ENCODE data around the gene TBX1.

TBX1 gene

DNA sequence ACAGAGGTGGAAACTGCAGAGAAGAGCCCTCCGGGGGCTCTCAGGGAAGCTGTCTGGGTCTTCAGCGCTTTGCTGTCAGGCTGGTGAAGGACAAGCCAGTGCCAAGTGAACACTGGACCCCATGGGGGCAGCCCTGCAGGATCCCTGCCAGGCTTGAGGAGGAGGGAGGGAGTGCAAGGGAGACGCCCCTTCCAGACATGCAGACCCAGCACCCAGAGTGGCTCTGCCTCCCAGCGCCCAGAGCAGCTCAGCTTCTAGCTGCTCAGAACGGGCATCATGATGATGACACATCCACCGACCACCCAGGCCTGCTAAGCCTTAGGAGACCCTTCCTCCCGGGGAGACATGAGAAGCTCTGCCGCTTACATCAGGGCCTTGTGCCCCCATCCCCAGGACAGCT, 39.7 kb downstream of the TBX1 start:
- DNase-seq (ENCODE audit: low read depth), result no peak

DNA sequence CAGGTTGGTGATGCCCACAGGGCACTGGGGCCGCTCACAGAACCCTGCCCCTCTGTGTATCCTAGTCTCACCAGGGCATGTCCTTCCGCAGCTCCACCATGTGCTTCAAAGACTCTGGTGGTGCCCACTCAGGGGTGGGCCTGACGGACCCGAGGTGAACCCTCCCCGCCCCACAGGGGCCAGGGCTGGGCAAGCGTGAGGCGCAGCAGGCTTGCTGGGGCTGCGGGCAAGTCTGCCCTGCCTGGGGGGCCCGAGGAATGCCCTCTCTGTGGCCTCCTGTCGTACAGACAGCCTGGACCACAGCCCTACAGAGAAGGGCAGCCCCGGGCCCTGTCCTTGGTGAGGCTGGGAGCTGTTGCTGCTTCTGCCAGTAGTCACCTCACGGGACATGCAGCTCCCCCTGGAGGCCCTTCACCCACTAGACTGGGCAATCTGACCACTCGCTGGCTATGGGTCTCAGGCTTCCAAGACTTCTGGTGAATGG, 40.2 kb downstream of the TBX1 start:
- no peak for DNase-seq (ENCODE audit: low read depth)

DNA sequence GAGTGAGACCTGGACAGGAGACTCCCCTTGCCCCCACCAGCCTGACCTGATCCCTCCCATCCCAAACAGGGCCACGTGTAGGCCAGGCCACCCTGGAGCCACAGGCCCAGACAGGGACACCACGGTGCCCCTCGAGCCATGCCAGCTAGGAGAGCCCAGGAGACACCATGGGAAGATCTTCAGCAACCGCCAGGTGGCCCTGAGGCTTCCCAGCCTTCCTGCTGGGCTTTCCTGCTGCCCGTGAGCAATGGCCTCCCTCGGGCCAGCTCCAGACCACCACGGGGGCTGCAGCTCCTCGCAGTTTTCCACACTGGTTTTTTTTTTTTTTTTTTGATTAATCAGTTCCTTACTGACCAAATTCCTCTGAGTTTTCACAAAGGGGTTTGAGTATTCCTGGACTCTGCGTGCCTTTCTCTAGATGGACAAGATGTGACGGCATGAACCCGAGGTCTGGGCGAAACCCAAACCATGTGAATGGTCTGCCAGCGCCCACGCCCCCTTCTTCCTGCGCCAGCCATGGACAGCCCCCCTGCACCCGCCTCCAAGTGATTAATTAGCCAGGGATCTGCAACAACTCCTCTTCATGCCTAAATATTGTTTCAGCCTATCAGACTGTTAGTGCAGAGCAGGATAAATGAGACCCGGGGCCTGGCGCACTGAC, 40.9 kb downstream of the TBX1 start:
- no peak for DNase-seq (ENCODE audit: low read depth)

DNA sequence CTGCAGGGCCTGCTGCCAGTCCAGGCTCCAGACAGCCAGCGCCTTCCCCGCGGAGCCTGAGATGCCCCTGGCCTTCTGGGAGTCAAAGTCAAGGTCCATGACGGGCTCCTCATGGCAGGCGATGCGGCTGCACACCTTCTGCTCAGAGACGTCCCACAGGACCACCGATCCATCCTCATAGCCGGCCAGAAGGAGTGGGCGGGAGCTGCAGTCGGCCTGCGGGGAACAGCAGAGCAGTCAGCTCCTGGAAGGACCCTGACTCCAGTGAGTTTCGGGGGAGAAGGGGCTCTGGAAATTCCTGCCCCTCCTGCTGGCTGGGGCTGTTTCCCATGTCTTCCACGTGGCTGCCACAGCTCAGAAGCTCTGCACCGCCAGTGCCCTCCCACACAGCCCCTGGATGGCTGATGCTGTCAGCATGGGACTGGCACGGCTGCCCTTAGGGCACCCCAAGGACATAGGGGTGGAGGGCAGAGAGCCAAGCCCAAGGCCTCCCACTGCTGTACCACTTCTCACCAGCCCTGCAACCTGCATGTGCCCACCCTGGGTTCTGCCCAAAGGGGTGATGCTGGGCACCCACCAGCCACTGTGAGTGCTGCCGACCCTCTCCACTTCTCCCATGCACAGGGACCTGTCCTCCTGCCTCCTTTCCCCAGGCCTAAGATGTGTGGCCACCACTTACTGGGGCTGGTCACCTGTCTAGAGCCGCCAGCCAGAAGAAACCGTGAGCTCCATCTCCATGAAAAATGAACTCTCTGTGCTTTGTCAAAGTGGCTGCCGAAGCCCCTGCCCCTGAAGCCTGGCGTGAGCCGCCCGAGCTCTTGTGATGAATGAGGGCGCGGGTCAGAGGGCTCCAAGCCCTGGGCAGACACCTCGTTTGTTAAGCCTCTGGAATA, 41.7 kb downstream of the TBX1 start:
- no peak for DNase-seq (ENCODE audit: low read depth)

DNA sequence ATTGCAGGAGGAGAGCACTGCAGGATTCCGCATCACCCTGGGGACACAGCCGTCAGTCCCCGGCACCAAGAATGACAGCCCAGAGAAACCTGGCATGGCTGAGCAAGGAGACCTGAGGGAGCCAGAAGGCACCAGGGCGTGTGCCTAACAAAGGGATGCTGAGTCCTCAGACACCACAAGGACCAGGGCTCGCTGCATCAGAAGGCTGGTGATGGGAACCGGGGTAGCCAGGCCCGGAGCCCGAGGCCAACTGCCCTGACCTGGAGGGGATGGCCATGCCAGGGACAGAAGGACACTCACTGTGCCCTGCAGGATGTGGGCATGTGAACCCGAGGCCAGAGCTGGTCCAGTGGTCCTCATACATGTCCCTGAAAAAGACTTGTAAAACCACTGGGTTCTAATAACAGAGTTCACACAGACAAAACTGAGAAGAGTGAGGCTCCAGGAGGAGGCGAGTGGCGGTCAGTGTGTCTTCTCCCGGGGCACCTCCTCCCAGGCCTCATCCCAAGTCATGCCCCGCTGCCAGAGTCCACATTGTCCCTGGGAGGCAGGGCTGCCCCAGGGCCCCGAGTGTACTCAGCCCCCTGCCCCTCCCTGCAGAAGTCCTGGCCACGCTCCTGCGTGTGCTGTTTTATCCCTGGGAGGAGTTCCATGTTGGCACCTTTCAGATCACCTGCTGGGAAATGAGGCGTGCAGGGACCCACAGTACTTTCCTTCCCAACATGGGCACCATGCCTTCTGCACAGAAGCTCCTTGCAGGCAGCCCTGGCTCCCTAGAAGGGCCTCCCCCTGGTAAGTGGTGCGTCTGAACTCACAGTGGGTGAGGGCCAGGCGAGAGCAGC, 42.5 kb downstream of the TBX1 start:
- no peak for DNase-seq (ENCODE audit: low read depth)

DNA sequence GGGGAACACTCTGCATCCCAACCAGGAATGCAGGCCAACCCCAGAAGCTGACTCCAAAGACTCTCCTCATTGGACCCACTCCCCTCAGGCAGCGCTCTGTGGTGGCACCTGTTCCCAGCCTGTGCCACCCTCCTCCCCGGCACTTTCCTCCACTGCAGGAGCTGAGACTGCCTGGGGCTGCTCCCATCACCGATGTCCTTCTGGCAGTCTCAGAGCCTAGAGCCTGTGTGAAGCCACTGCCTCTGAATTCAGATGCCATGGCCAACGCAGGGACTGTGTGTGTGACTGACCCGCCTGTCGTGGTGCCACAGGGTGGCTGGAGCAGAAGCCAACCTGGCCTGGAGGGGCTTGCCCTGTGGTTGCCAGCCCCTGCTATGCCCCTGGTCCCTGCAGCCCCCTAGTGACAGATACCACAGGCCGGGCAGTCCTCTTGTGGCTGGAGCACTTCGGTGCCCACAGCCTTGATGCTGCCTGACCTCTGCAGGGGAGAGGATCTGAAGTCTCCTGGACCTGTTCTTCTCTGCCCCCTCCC, 43.2 kb downstream of the TBX1 start:
- DNase-seq (ENCODE audit: low read depth), result no peak

DNA sequence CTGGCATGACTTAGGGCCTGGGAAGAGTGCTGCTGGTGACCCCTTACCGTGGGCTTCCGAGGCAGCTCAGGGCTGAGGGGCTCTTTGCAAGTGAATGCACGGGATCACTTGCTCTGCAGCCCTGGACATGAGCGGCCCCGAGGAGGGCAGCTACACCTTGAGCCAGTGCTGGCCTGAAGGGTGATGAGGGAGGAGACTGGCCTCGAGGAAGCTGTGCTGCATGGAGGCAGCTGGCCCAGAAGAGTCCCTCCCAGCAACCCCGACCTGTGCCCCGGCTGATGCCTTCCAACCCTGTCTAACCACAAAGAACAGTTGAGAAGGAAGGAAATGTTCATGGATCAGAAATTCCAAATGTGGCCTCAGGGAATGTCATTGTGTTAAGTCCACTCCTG, 45.2 kb downstream of the TBX1 start:
- DNase-seq (ENCODE audit: low read depth), result no peak

DNA sequence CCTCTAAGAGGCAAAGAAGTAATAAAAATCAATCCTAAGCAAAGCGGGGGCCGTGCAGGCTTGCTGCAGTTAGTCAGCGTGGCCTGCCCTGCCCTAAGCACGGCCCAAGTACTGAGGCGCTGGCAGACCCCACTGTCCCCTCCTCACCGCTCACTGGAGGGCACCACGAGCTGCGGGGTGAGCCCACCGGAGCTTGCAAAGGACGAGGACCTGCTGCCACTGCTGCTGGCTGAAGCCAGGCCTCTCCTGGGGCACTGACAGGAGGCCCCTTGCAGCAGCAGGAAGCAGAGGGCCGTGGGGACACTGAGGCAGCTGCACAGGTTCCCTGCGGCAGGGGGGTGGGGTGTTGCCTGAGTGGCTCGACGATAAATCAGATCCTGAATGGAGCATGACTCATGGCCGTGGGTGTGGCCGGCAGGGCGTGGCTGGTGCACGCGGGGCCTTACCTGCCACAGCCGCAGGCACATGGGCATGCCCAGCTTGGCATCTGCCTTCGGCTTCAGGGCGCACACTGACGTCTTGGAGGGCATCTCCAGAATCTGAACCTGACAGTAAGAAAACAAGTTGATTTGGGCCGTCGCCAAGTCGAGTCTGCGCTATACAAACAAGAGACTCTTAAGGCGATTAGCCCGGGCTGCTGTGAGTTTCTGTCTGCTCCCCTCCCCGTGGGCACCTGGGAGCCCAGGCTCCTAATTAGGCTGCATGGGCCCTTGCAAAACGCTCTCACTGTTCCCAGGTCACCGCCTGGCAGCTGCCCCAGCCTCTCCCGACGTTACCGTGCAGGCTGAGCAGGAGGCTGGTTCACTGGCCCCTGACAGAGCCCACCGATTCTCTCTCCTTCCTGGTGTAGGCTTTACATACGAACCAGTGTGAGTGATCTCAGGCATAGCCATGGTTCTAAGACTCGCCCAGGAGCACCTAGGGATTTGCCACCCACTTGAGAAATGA, 45.9 kb downstream of the TBX1 start:
- no peak for DNase-seq (ENCODE audit: low read depth)

DNA sequence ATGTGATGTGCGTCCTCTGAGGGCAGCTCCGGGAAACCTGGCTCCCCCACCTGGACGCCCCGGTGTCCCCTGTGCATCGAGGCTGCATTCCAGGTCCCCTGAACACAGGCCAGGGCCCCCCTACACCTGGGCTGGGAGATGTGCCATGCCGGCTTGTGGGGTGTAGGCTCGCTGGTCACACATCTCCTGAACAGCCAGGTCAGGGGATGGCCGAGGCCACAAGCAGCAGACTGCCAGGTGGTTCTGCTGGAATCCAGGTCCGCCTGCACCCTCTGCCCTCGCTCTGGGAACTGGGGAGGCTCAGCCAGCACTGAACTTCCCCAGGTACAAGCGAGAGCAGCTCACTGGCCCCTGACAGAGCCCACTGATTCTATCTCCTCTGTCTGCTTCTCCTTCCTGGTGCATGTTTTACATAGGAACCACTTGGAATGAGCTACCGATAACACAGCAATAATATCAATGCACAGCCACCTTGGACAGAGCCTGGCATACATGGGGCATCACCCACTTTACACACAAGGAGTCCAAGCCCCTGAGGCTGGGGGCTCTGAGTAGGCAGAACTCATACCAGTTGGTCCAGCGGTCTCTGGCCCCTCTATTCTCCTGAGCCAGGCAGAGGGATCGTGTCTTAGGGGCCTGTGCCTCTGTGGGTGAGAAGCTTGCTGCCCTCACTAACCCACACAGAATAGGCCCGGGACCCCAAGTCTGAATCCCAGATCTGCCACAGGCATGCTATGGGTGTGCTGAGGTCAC, 46.8 kb downstream of the TBX1 start:
- no peak for DNase-seq (ENCODE audit: low read depth)

DNA sequence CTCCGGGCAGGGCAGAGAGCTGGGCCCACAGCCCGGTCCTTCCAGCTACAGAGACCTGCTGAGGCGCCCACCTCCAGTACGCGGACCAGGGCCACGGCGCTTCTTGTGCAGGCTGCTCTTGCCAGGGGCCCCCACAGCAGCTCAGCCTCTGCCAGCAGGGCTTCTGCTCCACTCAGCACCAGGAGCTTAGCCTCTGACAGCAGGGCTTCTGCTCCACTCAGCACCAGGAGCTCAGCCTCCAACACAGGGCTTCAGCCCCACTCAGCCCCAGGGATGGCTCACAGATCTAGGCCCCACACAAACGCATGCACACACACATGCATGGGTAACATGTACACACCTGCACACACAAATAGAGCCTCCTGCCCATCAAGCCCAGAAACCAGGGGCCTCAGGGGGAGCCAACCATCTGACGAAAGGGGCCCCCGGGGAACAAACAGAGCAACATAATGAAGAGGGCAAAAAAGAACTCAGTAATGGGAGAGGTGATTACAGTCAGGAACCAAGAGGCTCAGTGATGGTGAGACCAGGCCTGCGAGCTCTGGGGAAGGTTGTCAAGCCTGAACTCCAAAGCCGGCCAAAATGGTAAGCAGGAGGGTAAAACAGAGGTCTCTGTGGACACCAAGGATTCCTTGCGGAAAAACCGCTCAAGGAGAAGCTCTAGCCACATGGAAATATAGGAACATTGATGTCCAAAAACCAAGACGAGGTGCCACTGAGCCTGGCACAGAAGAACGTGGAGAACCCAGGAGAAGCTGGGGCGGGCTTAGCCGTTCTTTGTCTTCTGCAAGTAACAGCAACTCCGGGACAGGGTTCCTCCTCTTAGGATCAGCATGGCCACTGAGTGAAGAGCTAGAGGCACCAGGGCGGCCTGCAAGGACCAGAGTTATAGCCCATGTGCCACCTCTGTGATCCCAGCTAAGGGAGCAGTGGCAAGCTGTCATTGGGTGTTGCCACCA, 47.6 kb downstream of the TBX1 start:
- no peak for DNase-seq (ENCODE audit: low read depth)

DNA sequence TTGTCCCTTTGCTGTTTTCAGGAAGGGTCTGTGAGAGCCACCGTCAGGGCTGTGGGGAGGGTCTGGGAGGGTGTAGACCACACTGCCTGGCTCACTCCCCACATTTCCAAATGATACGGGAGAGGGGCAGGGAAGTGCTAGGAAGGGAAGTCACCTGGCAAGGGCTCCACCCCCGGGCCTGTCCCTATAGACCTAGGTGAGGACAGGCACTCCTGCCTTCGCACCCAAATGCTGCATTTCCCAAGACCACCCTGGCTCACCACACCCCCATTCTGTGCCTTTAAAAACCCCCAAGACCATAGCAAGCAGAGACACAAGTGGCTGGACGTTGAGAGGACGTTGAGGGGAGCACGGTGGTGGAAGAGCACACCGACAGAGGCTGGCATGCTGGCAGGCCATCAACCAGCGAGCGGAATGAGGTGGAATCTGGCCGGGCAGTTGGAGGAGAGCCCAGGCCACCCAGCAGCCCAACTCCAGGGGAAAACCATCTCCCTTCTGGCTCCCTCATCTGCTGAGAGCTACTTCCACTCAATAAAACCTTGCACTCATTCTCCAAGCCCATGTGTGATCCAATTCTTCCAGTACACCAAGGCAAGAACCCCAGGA, 48.4 kb downstream of the TBX1 start:
- DNase-seq (ENCODE audit: low read depth), result no peak

DNA sequence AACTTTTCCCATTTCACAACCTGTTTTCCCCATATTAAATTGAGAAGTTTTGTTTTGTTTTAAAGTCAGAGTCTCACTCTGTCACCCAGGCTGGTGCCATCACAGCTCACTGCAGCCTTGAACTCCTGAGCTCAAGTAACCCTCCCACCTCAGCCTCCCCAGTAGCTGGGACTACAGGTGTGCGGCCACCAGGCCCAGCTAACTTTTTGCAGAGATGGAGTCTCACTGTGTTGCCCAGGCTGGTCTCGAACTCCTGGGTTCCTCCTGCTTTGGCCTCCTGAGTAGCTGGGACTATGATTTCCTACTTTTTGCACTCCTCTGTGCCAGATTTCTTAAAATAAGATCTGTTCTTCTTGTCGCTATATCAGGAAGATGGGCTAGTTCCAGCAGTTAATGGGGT, 49.2 kb downstream of the TBX1 start:
- no peak for DNase-seq (ENCODE audit: low read depth)

DNA sequence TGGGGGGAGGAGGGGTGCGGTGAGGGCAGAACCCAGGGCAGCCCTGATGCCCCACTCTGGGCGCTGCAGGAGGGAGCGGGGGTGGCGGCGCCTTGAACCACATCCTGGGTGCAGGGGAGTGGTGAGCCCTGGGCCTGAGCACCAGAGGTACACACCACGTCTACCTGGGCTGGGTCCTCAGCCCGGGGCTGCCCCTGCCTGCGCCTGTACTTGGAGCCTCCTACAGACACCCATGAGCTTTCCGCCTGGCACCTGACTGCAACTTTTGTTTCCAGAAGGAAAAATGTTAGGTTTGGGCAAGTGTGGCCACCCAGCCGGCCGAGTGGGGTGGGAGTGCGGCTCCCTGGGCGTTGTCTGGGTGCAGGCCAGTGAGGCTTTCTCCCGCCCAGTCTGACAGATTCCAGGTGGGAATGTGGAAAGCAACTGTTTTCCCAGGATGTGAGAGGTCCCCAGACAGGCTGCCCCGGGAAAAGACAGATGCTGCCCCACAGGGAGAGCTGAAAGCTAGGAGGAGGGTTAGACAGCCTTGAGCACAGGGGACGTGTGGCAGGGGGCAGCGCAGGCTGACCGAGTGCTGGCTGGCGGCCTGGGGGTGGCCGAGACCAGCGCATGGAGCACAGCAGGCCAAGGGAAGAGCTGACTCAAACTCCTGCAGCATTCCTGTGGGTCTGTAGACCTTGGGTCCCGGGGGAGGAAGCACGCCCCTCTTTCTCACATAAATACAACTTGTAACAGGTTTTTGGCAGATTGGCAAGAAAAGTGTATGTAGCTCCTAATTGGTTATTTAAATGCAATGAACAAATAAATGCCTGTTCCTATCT, 50.0 kb downstream of the TBX1 start:
- no peak for DNase-seq (ENCODE audit: low read depth)

DNA sequence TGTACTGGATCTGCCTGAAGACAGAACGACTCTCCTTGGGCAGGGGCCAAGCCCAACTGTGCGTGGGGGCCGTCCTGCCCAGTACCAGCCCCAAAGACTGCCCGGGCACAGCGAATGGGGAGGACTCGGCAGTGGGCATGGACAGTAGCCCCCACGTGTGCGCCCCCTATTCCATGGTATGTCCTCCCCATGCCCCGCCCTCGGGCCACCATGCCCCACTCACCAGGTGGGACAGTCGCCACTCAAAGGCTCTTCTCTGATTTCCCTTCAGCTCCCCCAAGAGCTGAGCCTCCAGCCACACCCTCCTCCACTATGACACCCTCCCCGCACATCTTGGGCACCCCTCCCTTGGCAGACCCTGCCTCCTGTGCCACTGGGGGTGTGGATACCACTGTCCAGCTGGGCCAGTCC, 50.6 kb downstream of the TBX1 start:
- no peak for DNase-seq (ENCODE audit: low read depth)

DNA sequence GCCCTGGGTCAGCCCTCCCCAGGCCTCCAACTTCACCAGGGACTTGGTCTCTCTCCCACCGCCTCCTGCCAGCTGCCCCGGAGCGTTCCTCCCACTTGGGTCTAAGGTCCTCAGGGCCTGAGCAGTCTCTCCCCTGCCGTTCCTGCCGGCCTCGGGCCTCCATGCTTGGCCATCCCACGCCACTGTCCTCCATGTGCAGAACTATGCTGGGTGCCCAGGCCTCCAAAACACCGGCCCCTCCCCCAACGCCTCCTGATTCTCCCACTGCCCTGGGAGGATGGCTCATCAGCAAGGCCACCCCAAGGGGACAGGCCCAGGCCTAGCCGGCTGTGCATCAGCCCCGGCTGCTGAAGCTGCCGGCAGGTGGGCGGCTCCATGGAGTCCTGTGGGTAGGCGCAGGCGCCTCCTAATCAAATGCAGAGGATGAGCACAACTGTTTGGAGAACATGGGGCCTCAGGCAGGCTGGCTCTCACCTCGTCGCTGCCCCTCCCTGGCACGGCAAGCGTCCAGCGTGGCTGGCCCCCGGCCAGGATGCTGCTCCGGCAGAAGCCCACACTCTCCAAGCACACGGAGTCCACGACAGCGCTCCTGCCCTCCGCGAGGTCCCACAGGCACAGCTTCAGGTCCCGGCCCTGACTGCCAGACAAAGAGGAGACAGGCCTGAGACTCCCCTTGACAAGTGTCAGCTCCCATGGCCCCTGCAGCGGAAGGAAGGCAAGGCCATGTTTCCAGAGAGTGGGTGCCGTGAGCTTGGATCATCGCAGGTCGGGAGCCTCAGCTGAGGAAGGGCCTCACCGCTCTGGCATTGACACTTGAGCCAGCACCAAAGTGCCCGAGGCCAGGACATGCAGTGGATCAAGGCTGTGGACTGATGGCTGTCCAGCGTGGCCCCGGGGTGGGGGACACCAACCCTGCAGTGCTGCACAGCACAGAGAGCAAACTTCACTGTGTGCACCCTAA, 51.5 kb downstream of the TBX1 start:
- DNase-seq (ENCODE audit: low read depth), result no peak

DNA sequence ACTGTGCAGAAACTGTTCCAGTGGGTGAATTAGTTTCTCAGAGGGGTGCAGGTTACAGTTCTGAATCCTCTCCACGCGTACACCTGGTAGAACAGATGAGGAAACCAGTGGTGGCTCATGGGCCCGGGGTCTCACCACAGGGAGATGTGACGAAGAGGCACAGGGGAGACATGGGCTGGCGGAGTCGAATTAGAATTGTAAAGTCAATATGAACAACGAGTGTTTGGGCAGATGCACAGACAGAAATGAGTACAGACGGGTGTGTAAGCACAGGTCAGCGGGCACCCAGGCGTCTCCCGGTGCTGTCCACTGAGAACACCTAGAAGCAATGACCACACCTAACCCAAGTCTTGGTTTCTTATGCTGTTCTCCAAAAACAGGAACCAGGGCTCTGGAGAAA, 52.3 kb downstream of the TBX1 start:
- no peak for DNase-seq (ENCODE audit: low read depth)

DNA sequence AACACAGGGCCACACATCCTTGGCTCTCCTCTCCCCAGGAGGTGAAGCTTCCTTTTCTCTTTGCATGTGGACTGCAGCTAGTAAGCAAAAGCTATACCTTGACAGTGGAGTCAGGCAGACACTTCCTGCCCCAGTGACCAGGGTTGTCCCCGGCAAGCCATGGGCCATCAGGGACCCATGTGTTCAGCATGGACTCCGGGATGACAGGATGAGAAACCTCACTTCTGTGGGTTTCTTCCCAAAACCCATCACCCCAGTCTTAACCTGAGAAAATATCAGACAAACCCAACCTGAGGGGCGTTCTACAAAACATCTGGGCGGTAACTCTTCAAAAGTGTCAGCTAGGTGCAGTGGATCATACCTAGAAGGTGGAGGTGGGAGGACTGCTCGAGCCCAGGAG, 53.9 kb downstream of the TBX1 start:
- DNase-seq (ENCODE audit: low read depth), result no peak

All from stimulated activated CD8-positive, alpha-beta memory T cell treated with anti-CD3 and anti-CD28 coated beads, Interleukin-12 subunit alpha, Interleukin-12 subunit beta, amount 100 ng/mL, for 1 hour (primary cell).